Epidermal melanocyte (primary cell): ENCODE results near the gene EPHB3.
"Not testable (repeated sequence)": the region's sequence is repeated elsewhere in the genome, so short reads cannot be mapped to it uniquely, and the experiment has no call there.

Source experiments
- DNase-seq: peaks from one replicate; pipeline ENCODE4 v3.0.0; 2011; ENCODE audit warnings: low spot score; ENCODE audit not compliant: insufficient read length

EPHB3 gene

DNA sequence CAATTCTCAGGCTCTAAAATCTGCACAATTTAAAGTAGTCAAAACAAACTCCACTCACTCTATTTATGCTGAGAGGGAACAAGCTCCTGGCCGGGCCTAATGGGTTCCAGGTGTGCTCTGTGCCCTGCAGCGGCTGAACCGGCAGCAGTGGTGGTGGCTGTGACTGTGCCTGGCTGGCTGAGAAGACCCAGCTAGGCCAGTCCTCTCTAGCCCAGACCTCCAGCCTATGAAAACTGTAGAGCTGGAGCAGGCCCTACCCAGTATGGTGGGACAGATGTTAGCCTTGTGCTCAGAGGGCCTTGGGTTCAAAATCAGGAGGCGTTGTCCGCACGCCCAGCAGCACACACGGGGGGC is 37.0 kb downstream of the EPHB3 start:
- DNase-seq, result no peak

DNA sequence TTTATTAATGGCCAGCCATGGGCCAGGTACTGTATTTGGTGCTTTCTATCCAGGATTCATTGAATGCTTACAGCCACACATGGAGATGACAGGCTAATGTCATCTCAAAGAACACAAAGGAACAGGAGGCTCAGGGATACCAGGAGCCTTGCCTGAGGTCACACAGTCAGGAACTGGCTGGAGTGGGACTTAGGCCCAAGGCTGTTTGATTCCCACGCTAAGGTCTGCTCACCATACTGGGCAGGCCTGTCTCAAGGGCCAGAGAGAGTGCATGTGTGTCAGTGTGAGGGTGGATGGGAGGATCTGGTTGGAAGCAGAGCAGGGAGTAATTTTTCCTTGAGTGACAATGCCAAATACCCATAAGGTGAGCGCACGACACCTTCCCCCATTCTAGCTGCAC is 37.6 kb downstream of the EPHB3 start:
- no peak for DNase-seq

DNA sequence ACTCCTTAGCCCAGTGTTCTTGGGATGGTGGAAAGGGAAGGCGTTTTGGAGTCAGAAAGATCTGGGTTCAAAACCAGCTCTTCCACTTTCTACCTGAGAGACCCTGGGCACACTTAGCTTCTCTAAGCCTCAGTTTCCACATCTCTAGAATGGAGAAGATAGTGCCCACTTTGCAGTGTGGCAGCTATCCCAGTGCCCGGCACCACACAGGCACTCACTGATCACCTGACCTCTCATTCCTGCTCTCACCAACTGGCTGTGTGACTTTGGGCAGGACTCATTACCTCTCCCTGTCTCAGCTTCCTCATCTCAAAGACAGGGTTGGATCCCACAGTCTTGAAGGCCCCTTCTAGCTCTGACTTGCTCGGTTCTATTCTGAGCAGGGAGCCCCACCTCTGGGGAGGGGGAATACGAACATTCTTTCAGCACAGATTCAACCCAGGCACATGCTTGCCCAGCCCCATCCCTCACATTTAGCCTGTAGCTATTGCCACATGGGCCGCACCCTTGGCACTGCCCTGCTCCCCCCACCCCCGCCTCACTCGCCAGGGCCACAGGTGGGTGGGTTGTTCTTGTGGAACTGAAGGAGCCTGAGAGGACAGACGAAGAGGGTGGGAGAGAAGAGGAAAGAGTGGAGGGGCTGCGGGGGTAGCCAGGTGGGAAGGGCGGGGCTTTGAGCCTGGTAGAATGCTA is 39.2 kb downstream of the EPHB3 start:
- no peak for DNase-seq

DNA sequence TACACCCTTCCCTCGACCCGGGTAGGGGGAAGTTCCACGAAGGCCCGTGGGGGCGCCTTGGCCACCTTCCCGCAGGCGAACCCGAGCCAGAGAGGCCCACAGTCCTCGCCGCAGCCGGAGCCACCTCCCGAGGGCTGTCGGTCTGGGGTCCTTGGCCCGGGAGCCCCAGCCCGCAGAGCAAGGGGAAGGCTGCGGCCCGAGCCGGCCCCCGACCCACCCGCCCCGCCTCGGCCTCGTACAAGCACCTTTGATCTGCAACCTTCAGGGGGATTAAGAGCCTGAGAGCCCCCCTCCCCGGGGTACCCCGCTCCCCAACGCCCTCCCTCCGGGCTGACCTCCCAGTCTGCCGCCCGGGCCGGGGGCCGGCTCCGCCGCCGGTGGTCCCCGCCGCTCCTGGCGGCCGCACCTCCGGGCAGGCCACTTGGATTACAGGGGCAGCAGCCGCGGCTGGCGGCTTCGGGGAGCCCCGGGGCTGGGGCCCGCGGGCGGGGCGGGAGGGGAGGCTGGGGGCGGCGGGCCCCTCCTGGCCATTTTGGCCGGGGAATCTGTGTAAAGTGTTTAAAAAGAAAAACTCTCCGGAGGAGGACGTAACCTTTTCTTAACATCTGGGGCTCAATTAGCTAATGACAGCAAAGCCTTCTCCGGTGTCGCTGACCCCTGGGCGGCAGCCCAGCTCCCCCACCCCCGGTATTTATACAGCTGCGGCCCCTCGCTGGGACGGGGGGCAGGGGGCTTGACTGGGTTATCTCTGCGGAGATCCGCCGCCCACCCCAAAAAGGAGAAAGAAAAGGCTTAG is 40.2 kb downstream of the EPHB3 start:
- DNase-seq, result no peak

DNA sequence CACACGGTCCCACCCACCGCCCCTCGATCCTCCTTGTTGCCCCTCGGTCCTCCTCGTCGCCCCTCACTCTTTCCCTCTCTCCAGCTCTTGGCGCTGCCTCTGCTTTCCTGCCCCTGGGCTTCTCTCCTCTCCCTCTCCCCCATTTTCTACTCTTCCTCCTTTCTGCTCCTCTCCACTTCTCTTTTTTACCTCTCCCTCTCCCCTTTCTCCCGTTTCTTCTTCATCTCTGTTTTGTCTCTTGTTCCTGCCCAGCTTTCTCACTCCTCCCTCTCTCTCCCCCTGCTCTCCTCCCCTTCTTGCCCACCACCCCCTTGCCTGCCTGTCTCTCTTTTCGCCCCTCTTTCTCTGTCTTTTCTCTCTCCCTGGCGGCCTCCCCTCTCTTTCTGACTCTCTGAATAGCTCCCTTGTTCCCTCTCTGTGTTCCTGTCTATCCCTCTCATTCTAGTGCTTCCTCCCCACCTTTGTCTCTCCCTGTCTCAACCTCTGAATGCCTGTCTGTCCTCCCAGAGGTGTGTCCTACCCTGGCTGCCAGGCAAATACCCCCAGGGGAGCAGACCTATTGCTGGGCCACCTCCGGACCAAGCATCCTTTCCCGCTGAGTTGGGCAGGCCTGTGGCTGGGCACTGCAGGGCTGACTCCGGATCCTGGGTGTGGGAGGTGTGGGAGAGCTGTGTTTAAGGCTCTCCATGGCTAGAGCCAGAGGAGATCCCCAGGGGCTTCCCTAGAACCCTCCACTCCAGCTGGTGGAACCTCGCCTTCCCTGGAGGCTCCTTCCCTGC is 41.0 kb downstream of the EPHB3 start:
- DNase-seq, result peak; percentile 74

DNA sequence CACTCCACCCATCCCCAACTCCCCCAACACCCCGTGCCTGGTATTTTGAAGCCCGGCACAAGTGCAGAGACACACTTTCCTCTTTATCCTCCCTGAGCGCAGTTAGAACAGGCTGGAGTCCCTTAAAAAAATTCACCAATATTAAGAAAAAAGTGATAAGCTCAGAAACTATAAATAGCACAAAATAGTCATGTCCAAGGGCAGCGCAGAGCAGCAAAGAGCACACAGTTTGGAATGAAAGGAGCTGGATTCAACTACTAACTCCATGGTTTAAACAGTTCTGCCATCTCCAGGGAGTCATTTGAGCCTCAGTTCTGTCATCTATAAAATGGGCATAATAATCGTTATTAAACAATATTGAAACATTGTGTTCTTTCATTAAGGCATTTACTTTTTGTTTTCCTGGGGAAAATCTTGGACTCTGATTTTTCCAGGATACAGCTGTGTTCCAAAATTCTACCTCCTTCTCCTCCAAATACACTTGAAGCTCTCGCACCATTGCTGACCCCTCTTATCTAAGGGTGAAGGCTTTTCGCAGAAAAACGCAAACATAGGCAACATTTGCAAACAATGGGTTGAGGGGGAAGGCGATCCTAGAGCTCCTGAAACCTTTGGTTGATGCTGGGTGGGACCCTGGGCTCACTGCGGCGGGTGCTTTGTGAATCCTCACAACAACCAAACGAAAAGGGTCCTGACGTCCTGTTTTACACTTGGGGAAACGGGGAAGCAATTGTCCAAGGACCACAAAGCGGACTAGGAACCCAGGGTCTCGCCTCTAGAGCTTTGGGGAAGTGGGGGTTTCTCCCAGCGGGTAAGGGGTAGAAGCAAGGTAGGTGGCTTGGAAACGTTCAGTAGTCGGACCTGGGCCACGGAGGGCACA is 41.8 kb downstream of the EPHB3 start:
- DNase-seq, result no peak

DNA sequence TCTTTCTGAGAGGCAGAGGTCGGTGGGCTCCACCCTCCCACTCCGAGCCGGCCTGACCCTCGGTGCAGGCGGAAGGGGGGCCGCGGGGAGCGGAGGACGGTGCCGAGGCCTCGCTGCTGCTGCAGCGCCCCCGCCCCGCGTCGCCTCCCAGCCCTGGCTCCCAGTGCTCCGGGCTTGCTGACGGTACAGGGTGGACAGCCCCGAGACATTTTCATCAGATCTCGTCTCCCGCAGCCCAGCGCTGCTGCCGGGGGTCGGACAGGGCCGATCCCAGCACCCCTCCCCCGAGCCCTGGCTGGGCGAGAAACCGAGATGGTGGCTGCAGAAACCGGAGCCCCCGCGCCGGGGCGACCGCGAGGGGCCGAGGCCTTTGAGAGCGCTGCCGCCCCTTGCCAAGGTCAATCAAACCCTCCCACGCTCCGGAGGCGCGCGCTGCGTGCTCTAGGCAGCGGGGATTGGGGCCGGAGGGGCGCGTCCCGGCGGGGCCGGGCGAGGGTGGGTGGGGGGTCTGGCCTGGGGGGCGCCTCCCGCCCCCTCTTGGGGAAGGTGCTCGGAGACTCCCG is 42.5 kb downstream of the EPHB3 start:
- no peak for DNase-seq

DNA sequence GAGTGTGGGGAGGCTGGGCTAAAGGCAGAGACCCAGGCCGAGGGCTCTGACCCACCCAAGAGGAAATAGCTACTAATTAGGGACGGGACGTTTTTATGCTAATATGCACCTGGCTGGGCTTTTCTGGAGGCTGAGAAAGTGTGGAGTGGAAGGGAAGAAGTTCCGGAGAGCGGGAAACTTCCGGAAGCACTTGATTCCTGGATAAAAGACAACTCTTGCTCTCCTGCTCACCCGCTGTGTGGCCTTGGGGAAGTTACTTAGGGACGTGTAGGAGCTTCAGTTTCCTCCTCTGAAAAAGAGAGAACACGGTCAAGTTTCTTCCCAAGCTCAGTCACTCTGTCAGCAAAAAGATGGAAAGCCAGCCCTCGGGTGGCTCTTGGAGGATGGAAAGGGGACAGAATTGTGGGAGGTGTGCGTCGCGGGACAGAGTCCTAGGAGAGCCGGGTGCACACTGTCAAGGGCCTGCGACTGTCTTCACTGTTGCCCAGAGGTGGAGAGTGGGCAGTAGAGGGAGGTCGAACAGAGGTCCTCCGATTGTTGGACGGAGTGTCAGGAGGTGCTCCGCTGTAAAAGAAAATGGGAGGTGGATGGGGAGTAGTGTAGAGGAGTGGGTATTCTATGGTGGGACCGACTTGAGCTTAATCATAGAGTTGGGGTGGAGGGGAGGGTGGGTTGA is 43.2 kb downstream of the EPHB3 start:
- DNase-seq, result no peak

DNA sequence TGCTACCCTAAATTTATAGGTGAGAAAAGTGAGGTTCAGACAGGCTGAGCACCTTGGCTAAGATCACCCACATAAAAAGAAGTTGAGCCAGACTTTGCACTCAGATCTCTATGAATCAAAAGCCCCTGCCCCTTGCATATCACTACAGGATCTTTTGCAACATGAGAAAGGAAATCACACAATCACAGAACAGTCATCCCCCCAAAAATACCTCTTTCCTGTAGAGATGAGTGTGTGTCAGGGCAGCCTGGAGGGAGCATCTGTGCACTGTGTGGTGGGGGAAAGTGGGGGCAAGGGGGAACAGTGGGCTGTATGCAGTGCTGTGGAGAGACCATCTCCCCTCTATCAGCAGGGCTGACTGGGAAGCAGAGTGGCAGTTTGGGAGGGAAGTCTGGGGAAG is 46.6 kb downstream of the EPHB3 start:
- DNase-seq, result no peak

DNA sequence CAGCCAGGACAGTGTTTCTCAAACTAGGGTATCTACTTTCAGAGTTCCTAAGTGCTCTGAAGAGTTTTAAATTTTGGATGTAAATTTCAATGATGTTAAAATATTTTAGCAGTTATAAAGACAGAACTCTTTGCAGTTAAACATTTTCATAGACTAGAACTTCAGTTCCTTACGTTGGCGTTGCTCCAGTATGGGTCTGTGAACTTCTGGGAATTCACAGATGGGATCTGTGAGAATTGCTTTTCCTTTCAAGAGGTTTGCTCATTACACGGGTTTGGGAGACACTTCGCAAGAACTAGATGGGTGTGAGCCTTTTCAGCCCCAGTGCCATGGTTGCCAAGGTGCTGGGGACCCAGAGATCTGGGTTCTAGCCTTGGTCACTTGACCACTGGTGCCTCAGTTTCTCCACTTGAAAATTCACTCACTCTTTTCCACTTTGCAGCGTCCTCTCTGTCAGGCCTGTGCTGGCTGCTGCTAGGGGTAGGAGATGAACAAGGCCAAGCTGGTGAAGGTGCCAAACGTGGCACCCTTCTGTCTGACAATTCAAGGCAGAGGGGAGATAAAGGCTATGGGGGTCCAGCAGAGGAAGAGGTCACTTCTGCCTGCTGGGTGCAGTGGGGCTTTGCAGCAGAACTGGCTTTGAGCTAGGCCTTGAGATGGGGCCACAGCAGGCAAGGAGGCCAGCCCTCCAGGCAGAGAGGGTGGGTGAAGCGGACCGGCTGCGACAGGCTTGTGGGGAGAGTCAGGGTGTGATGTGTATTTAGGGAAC is 48.1 kb downstream of the EPHB3 start:
- DNase-seq, result no peak

DNA sequence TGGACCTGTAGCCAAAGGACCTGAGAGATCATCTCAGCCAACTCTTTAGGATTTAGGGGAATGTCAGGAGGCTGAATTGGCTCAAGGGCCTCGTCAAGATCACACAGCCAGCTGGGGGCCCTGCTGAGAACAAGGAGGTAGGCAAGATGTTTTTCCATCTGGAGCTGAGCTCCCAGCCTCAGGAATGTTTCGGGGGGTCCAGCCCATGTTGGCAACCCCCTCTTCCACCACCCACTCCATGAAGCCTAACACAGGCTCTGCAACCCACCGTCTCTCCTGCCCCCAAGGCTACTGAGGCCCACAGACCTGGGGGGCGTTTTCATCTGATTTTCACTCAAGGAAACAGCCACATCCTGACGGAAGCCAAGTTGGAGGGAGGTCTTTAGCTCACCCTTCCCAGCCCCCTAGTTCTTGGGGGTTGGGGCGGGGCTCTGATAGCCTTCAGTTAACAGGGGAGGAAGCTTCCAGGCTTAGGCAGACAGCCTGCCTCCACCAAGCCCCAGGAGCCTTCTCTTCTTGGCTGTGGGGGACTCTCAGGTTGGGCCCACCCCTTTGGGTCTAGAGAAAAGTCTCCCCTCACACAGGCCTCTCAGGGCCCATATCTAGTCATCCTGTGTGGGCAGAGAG is 48.8 kb downstream of the EPHB3 start:
- DNase-seq, result no peak

DNA sequence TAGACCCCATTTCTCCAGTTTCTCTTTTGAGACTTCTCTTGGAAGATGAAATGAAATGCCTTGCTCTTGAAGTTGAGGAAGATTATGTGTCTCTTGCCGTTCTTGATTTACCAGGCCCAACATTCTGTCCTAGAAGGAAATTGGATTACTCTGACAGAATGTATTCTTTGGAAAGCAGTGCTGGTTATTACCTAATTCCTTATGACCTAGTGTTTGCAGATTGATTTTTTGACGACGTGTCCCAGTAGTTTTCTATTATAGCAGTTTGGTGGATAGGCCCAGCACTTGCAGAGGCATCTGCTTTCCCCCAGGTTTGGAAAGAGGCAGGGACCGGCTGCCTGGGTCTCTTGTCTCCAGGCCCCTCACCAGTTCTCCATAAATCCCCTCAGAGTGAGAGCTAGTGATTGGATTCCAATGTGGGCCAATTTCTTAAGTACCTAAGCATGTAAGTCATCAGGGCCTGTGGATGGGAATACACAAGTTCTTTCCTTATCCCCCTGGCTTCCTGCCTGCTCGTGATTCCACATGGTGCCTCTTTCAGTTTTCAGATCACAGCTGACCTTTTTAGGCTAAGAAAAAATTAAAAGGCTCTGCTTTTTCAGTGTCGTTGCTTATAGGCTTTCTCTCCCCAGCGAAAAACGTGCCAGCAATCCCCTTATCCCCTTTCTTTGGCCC is 50.2 kb downstream of the EPHB3 start:
- no peak for DNase-seq

DNA sequence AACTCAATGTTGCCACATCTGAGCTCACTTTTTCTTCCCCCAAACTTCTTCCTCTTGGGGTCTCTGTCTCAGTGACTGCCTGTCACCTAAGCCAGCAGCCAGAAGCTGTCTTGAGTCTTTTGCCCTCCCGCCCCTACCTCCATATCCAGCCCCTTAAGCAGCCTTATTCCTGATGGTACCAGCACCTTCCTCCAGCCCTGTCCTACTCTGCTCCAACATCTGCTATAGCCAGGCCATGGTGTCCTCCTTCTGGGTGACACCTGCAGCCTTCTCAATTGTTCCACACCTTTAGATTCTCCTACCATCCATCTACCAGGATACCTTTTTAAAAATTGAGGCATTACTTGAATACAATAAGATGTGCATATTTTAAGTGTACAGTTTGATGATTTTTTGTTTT is 53.8 kb downstream of the EPHB3 start:
- no peak for DNase-seq

DNA sequence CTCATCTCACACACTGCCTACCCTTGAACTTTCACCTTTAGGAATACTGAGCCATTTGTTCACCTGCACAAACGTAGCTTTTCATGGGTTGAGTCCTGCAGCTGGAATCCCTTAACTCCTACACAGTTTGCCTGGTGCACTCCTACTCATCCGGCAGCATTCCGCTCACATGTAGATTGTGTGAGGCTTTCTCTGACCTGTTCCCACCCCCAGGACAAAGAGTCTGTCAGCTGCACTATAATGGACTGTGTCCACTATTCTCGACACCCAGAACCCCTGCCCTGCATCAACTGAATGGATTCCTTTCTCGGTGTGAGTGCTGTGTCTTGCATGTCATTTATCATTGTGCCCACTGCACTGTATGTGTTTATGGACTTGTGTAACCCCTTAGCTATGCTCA is 54.9 kb downstream of the EPHB3 start:
- DNase-seq, result no peak

DNA sequence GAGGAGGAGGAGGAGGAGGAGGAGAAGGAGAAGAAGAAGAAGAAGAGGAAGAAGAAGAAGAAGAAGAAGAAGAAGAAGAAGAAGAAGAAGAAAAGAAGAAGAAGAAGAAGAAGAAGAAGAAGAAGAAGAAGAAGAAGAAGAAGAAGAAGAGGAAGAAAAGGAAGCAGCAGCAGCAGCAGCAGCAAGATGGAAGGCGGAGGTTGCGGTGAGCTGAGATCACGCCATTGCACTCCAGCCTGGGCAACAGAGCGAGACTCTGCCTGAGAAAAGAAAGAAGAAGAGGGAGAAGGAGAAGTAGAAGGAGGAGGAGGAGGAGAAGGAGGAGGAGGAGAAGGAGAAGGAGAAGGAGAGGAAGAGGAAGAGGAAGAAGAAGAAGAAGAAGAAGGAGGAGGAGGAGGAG is 55.7 kb downstream of the EPHB3 start:
- DNase-seq, result not testable (repeated sequence)

DNA sequence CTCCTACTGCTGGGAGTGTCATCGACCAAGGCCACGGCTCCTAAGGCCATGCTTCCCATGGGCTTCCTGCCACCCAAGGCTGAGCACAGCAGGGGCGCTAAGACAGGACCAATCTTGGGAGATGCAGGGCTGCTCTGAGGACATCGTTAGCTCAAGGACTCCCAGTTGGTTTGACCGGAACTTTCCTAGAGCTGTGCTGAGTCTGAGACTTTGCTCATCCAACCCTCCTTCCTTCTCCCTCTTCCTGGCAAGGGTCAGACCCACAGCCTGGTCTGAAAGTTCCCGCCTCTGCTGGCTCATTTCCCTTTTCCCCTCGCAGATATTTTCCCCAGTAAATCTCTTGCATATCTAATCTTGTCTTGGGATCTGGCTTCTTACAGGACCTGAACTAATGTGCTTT is 57.2 kb downstream of the EPHB3 start:
- no peak for DNase-seq

DNA sequence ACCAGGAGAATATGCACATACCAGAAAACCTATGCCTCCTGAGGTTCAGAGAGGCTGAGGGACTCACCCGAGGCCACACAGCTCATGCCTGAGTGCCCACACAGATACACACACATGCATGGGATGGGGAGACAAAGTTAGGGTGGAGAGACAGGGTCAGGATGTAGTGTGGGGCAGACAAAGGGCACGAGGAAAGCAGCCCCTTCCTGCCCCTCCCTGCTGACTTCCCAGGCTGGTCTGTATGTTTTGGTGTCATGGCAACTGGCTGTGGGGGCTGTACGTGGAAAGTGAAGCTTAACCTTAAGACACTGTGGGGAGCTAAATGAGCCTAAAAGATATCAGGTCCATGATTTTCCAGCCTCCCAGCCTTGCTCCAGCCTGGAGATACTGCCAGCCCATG is 57.8 kb downstream of the EPHB3 start:
- no peak for DNase-seq

DNA sequence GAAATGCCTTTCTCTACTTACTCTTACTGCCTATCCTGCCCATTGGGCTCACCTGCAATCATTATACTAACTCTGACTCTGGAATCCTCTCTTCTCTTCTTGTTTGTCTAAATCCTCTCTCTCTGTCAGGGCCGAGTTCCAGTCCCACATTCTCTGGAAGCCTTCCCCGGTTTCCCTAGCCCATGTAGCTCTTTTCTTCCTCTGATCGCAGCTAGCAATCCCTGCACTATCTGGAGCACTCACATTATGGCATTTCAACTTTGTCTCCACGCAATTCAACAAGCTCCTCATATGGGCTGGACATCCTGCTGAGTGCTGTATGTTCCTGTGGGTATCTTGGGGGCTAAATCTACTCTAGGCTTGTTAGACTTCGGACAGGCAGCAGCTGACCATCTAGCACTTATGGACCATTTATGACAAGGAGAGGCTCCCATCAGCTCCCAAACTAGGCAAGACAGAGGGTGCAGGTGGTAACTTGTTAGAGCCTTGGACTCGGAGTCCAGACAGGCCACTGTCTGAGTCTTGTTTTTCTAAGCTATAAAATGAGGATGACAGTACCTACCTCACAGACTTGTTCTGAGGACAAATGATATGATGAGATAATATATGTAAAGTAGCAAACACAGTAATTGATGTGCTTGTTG is 58.3 kb downstream of the EPHB3 start:
- no peak for DNase-seq
